Measurements from ENCODE around the gene UTY. TPM values are rescaled to one million over a fixed set of nuclear protein-coding genes. Genes with fewer than 3 reads are reported as not detected.

UTY gene
- total and polyA plus RNA-seq, 9 of the 15 experiments (the other 6 are each of a cell fraction or from before 2014, with no cell fraction given): 0.09 TPM; not detected in 8

GRCh38 chrY:13307959-13308358 lies 171.9 kb downstream of the UTY start:
- DNase-seq (ENCODE audit: extremely low read depth in 1 of 4, low spot score in 3 of 4): no peak
- Histone ChIP-seq H3K79me2 (ENCODE audit: control insufficient read depth, insufficient read depth, low read length) (no peaks in the 10 kb centered on the region), H3K9me1 (ENCODE audit: control insufficient read depth, insufficient read depth, low read length) (no peaks in the 10 kb centered on the region), H3K9ac (ENCODE audit: insufficient read depth in 1 of 2, low read depth in 2 of 2, low read length in 2 of 2) (no peak overlapping the region), H3K27ac (ENCODE audit: extremely low read depth, low read depth, low read length) (no peak overlapping the region), H3K4me1 (replicated peaks in 1 of 2; ENCODE audit: control insufficient read depth in 2 of 2, insufficient read depth in 2 of 2, low read length in 2 of 2) (no peaks in the 10 kb centered on the region), H3K4me2 (ENCODE audit: insufficient read depth, low read length) (no peak overlapping the region), H4K20me1 (replicated peaks; ENCODE audit: control insufficient read depth, insufficient read depth, low read length) (no peaks in the 10 kb centered on the region), H2AFZ (ENCODE audit: low read depth, low read length) (no peak overlapping the region), H3K9me3 (replicated peaks; ENCODE audit: control insufficient read depth, insufficient read depth, low read depth, low read length) (no peaks in the 10 kb centered on the region), H3K27me3 (ENCODE audit: control insufficient read depth in 2 of 2, insufficient read depth in 2 of 2, low read length in 2 of 2) (no peaks in the 10 kb centered on the region), H3K36me3 (ENCODE audit: control insufficient read depth, insufficient read depth, low read length) (no peaks in the 10 kb centered on the region), H3K4me3 (no peak overlapping the region)
- no CpG with 5 or more reads among the region's 2 CpGs for WGBS (ENCODE audit: insufficient coverage, low coverage, missing lambda C conversion rate)
- TF ChIP-seq ZBTB43 (CRISPR knock-in tag; IDR thresholded peaks at IDR 0.05) (no peak), PML (IDR thresholded peaks at IDR 0.05; ENCODE audit: low read length) (no peak), PURB (CRISPR knock-in tag; IDR thresholded peaks at IDR 0.05; ENCODE audit: low read depth) (no peak), NFXL1 (CRISPR knock-in tag; IDR thresholded peaks at IDR 0.05) (no peak), ZNF609 (CRISPR knock-in tag; IDR thresholded peaks at IDR 0.05; ENCODE audit: borderline replicate concordance) (no peak), MXD1 (CRISPR knock-in tag; IDR thresholded peaks at IDR 0.05; ENCODE audit: borderline replicate concordance, poor library complexity, severe bottlenecking) (no peak), NKRF (IDR thresholded peaks at IDR 0.05; ENCODE audit: borderline replicate concordance) (no peak), ZBTB8A (IDR thresholded peaks at IDR 0.05; ENCODE audit: partially characterized antibody) (no peak), BRF2 (IDR thresholded peaks at IDR 0.05; ENCODE audit: borderline replicate concordance, insufficient read depth, insufficient read length) (no peak)
- FAIRE-seq: no peak
- POLR2A ChIA-PET: no interaction called here
- CTCF ChIA-PET (ENCODE audit: low intra/inter-chr PET ratio): no interaction called here
- intact Hi-C loops (cut with micrococcal nuclease) (no loop called here), in situ Hi-C loops (cut with MboI) (no loop called here)
- ATAC-seq: no peak
- BruUV-seq (replicated peaks): no TSS peak
